Heart left ventricle (tissue), 16 donors: ENCODE measurements around the gene CREB3L1. TPM values are rescaled to one million over a fixed set of nuclear protein-coding genes. Genes with fewer than 3 reads are reported as not detected.

Experiments used
- ATAC-seq, 4 donors: fragments of 200-7000 bp; cut with Tn5 transposase; one replicate each; pipeline ENCODE4 v1.9.1; 2020 to 2022; ENCODE audit warnings: moderate library complexity in 4 of 4, mild to moderate bottlenecking in 3 of 4, moderate number of reproducible peaks in 1 of 4
- DNase-seq, 5 donors: peaks; one replicate each; pipeline ENCODE4 v3.0.0-alpha.2; 2020
- H3K27ac ChIP-seq, 12 donors: fragments of 200-600 bp; sonication (generic) in 4 of 12; one replicate each; pipeline versions ENCODE4 v1.5.0 to v1.8.0; 2016 to 2022; ENCODE audit warnings: mild to moderate bottlenecking in 2 of 12
- H3K27me3 ChIP-seq, 9 donors: fragments of 200-600 bp; sonication (generic) in 2 of 9; one replicate each; pipeline versions ENCODE4 v1.5.1 to v1.8.0; 2016 to 2022; ENCODE audit warnings: mild to moderate bottlenecking in 3 of 9
- H3K36me3 ChIP-seq, 9 donors: fragments of 200-600 bp; sonication (generic) in 2 of 9; one replicate each; pipeline versions ENCODE4 v1.5.0 to v1.8.0; 2018 to 2022; ENCODE audit warnings: mild to moderate bottlenecking in 2 of 9
- H3K4me1 ChIP-seq, 12 donors: fragments of 200-600 bp; sonication (generic) in 4 of 12; one replicate each; pipeline versions ENCODE4 v1.5.0 to v1.8.0; 2016 to 2022; ENCODE audit warnings: mild to moderate bottlenecking in 3 of 12
- H3K4me3 ChIP-seq, 12 donors: fragments of 200-600 bp; sonication (generic) in 4 of 12; one replicate each; pipeline versions ENCODE4 v1.5.0 to v1.8.0; 2017 to 2022; ENCODE audit warnings: mild to moderate bottlenecking in 9 of 12, moderate library complexity in 4 of 12
- H3K9me3 ChIP-seq, 12 donors: fragments of 200-600 bp; sonication (generic) in 4 of 12; one replicate each; pipeline versions ENCODE4 v1.5.0 to v1.8.0; 2016 to 2022; ENCODE audit warnings: mild to moderate bottlenecking in 1 of 12
- CTCF ChIP-seq, 12 donors: fragments of 200-600 bp; sonication (generic) in 4 of 12; IDR thresholded peaks; one replicate each; pipeline versions ENCODE4 v1.5.0 to v1.8.0; 2018 to 2022; ENCODE audit warnings: antibody characterized with exemption in 12 of 12, mild to moderate bottlenecking in 5 of 12
- POLR2A ChIP-seq, 2 donors: fragments of 450-650 bp; IDR thresholded peaks; one replicate each; pipeline ENCODE4 v1.6.1; 2017; ENCODE audit warnings: antibody characterized with exemption in 2 of 2, mild to moderate bottlenecking in 2 of 2, moderate library complexity in 2 of 2
- WGBS, 4 donors: extraction: QIAGEN DNeasy Blood & Tissue Kit in 2 of 4; methylation state at CpG; one replicate each; pipeline versions ENCODE4 v1.1.5 to v1.1.7; 2013 to 2018; 5-methylcytosine and 5-hydroxymethylcytosine counted together
- intact Hi-C, 10 donors: fragments of 100-400 bp; cut with DNase I; formaldehyde crosslinking; loops; one replicate each; pipeline versions ENCODE4 v1.11.1 to v1.14.2; 2022
- polyA plus RNA-seq, 2 donors: library from polyadenylated mRNA; stranded (reverse); fragments of 200-250 nt; gene quantifications; one replicate each; pipeline ENCODE4 v1.2.3, GENCODE V29; 2013
- total RNA-seq, 9 donors: library from RNA; depleted of rRNA in 2 of 9; stranded (reverse); fragments of >200 nt in 2 of 9; fragmentation: NEBNext Ultra II Directional in 3 of 9; extraction: Animal tissue kit (Norgen Biotek cat#: 25700) in 3 of 9; gene quantifications; one replicate each; pipeline versions ENCODE4 v1.1.0 to v1.2.4, GENCODE V29; 2016 to 2023
- donor health status: ischemic (EF 13 %, LVEDD 7.1; RV severe dilation, severe dysfunction).
- donor health status: healthy with polysubstance abuse.
- donor health status: DM: no; HTN: yes; CAD: no.
- donor health status: DM: no; HTN: no; CAD: no.
- donor health status: ischemic (EF 25% LVEDD 6.9; RV normal size, moderate dysfunction).
- donor health status: ischemic (EF 25% LVEDD 5.7; RV mildly dilated, moderate dysfunction).
- donor health status: healthy.
- donor health status: DM: yes; HTN: yes; CAD: no.
- donor health status: ischemic (EF 35%, LVEDD 5.7; RV mildly dilated, moderate dysfunction).
- donor health status: nonischemic (EF 11% LVEDD 7.7; RV severe dilation, severe dysfunction).
- donor health status: DM: yes; HTN: yes; CAD: no.
- donor health status: PGD.
- donor health status: ischemic (EF 29% LVEDD 5.4; RV normal size, mild dysfunction).
- donor health status: nonischemic (EF 23%, LVEDD 6.1; RV moderate dilation, normal function).

The CREB3L1 gene
- total and polyA plus RNA-seq, 11 donors = 7.4 to 31.9 (median 23.3) TPM

- no peak for TF ChIP-seq POLR2A (IDR thresholded peaks at IDR 0.05)
- no peak for TF ChIP-seq CTCF (IDR thresholded peaks at IDR 0.05)
- intact Hi-C loops = loop anchor here in 5 of 10 donors (2.0 to 5.0 kb wide), 2 partner anchors 17 to 37 kb away; no protein-coding TSS in a partner anchor
- Histone ChIP-seq H3K27ac (peak overlapping the region; percentile 13 to 89 (median 78)), H3K4me1 (peaks cover 2 to 77% (median 51%) of the 10 kb centered on the region in 12 donors), H3K36me3 (no peaks in the 10 kb centered on the region), H3K9me3 (no peaks in the 10 kb centered on the region), H3K4me3 (peak overlapping the region in 10 of 12 donors; percentile 59 to 87 (median 73)), H3K27me3 (peaks cover 0 to 24% (median 0%) of the 10 kb centered on the region in 9 donors)
- peak; percentile 79 to 84 (median 82) for DNase-seq
- ATAC-seq = peak; percentile 15 to 79 (median 56)
- WGBS, 4 donors = 35 to 49% (median 42%) methylated on average over 15 of the region's 15 CpGs
These were observed 2.0 kb downstream of the CREB3L1 start for GRCh38 chr11:46279126-46280099.

- Histone ChIP-seq H3K27ac (peak overlapping the region in 7 of 12 donors; percentile 10 to 85 (median 57)), H3K9me3 (no peaks in the 10 kb centered on the region), H3K4me3 (peak overlapping the region in 1 of 12 donors; percentile 4), H3K27me3 (peaks cover 0 to 24% (median 0%) of the 10 kb centered on the region in 9 donors), H3K36me3 (no peaks in the 10 kb centered on the region), H3K4me1 (peaks cover 0 to 75% (median 47%) of the 10 kb centered on the region in 12 donors)
- no peak for TF ChIP-seq CTCF (IDR thresholded peaks at IDR 0.05)
- no peak for TF ChIP-seq POLR2A (IDR thresholded peaks at IDR 0.05)
- no peak for DNase-seq
- WGBS, 4 donors = 71 to 79% (median 76%) methylated on average over 5 of the region's 5 CpGs
- intact Hi-C loops = no loop called here
- ATAC-seq = no peak
These were observed 3.2 kb downstream of the CREB3L1 start for GRCh38 chr11:46280706-46281105.

- Histone ChIP-seq H3K27me3 (peaks cover 0 to 24% (median 0%) of the 10 kb centered on the region in 9 donors), H3K27ac (peak overlapping the region in 6 of 12 donors; percentile 54 to 85 (median 69)), H3K36me3 (no peaks in the 10 kb centered on the region), H3K4me3 (peak overlapping the region in 1 of 12 donors; percentile 4), H3K9me3 (no peaks in the 10 kb centered on the region), H3K4me1 (peaks cover 3 to 75% (median 47%) of the 10 kb centered on the region in 12 donors)
- 31 to 41% (median 38%) methylated on average over 7 of the region's 7 CpGs for WGBS, 4 donors
- DNase-seq = no peak
- intact Hi-C loops = no loop called here
- peak in 2 of 4 donors; percentile 1 to 27 for ATAC-seq
- TF ChIP-seq POLR2A (IDR thresholded peaks at IDR 0.05) (no peak), CTCF (IDR thresholded peaks at IDR 0.05) (no peak)
These were observed 3.9 kb downstream of the CREB3L1 start for GRCh38 chr11:46281371-46281831.

GRCh38 chr11:46285173-46285572 lies 7.7 kb downstream of the CREB3L1 start:
- H3K36me3 ChIP-seq = no peaks in the 10 kb centered on the region
- peak overlapping the region in 1 of 12 donors; percentile 29 for H3K4me3 ChIP-seq
- TF ChIP-seq POLR2A (IDR thresholded peaks at IDR 0.05) (no peak), CTCF (IDR thresholded peaks at IDR 0.05) (no peak)
- WGBS, 4 donors = 79 to 84% (median 83%) methylated on average over 3 of the region's 3 CpGs; no CpG with 5 or more reads in 1 of the 4 donors
- H3K27me3 ChIP-seq = no peaks in the 10 kb centered on the region
- peak overlapping the region; percentile 20 to 73 (median 54) for H3K27ac ChIP-seq
- no peaks in the 10 kb centered on the region for H3K9me3 ChIP-seq
- no peak for DNase-seq
- ATAC-seq = peak; percentile 48 to 69 (median 58)
- intact Hi-C loops = no loop called here
- H3K4me1 ChIP-seq = peaks cover 0 to 45% (median 27%) of the 10 kb centered on the region in 12 donors
